Keratinocyte (primary cell): ENCODE data around the gene ATF6. TPM values are rescaled to one million over a fixed set of nuclear protein-coding genes. Genes with fewer than 3 reads are reported as not detected.

Source experiments
- DNase-seq: peaks from one replicate; pipeline ENCODE4 v3.0.0-alpha.2; 2011; ENCODE audit warnings: low read depth, missing footprints, low spot score
- FAIRE-seq: peaks from 2 replicates; lab custom pipeline; 2011; peaks lifted over from hg19 to GRCh38; lab: Jason Lieb, UNC
- H2AFZ ChIP-seq: 2 replicates; pipeline ENCODE4 v1.6.0; 2012; ENCODE audit warnings: low read length, control low read depth, inconsistent platforms; ENCODE audit not compliant: control insufficient read depth
- H3K27ac ChIP-seq: 2 replicates; pipeline ENCODE4 v1.5.1; 2011; ENCODE audit warnings: low read length; ENCODE audit not compliant: control insufficient read depth, insufficient read depth
- H3K27me3 ChIP-seq: 3 replicates; pipeline ENCODE4 v1.6.0; 2011; ENCODE audit warnings: low read length; ENCODE audit not compliant: control insufficient read depth, insufficient read depth; ENCODE audit errors: extremely low read depth
- H3K36me3 ChIP-seq, 2 experiments: 2 replicates in 1 of 2; 3 replicates in 1 of 2; pipeline ENCODE4 v1.5.1; 2011; ENCODE audit warnings: low read length in 2 of 2, mild to moderate bottlenecking in 1 of 2; ENCODE audit not compliant: control insufficient read depth in 2 of 2, insufficient read depth in 2 of 2; ENCODE audit errors: extremely low read depth in 1 of 2
- H3K4me1 ChIP-seq: 3 replicates; pipeline ENCODE4 v1.5.1; 2011; ENCODE audit warnings: low read length; ENCODE audit not compliant: control insufficient read depth, insufficient read depth; ENCODE audit errors: extremely low read depth
- H3K4me2 ChIP-seq: 3 replicates; pipeline ENCODE4 v1.6.0; 2011; ENCODE audit warnings: low read depth, low read length; ENCODE audit not compliant: control insufficient read depth, insufficient read depth; ENCODE audit errors: extremely low read depth
- H3K4me3 ChIP-seq, 3 experiments: fragments of 200-600 bp in 1 of 3; sonication (generic) in 1 of 3; 2 replicates in 2 of 3; 3 replicates in 1 of 3; pipeline ENCODE4 v1.5.1; 2011 to 2016; ENCODE audit warnings: low read length in 3 of 3, mild to moderate bottlenecking in 3 of 3, control low read depth in 2 of 3, inconsistent platforms in 1 of 3, low read depth in 1 of 3, mixed read lengths in 1 of 3, mixed run types in 1 of 3, moderate library complexity in 1 of 3; ENCODE audit not compliant: control insufficient read depth in 2 of 3, insufficient read depth in 2 of 3; ENCODE audit errors: extremely low read depth in 1 of 3
- H3K79me2 ChIP-seq: 2 replicates; pipeline ENCODE4 v1.6.0; 2012; ENCODE audit warnings: low read length; ENCODE audit not compliant: control insufficient read depth, insufficient read depth
- H3K9ac ChIP-seq: 3 replicates; pipeline ENCODE4 v1.6.0; 2011; ENCODE audit warnings: low read length; ENCODE audit not compliant: control insufficient read depth, insufficient read depth; ENCODE audit errors: extremely low read depth
- H3K9me1 ChIP-seq: 3 replicates; pipeline ENCODE4 v1.6.0; 2011; ENCODE audit warnings: low read length; ENCODE audit not compliant: control insufficient read depth, insufficient read depth; ENCODE audit errors: extremely low read depth
- H3K9me3 ChIP-seq: 2 replicates; pipeline ENCODE4 v1.5.1; 2012; ENCODE audit warnings: low read depth, low read length; ENCODE audit not compliant: control insufficient read depth
- H4K20me1 ChIP-seq: 3 replicates; pipeline ENCODE4 v1.6.0; 2011; ENCODE audit warnings: low read length; ENCODE audit not compliant: control insufficient read depth, insufficient read depth; ENCODE audit errors: extremely low read depth
- CTCF ChIP-seq, 3 experiments: IDR thresholded peaks in 1 of 3; conservative IDR thresholded peaks in 1 of 3; optimal IDR thresholded peaks in 1 of 3; 2 replicates in 2 of 3; 3 replicates in 1 of 3; pipeline versions ENCODE3 to v1.5.1; 2011; ENCODE audit warnings: low read length in 3 of 3, mild to moderate bottlenecking in 3 of 3, moderate library complexity in 2 of 3, control low read depth in 1 of 3, inconsistent platforms in 1 of 3; ENCODE audit not compliant: insufficient read depth in 2 of 3; ENCODE audit errors: extremely low read depth in 1 of 3
- EZH2 ChIP-seq: IDR thresholded peaks from one replicate; pipeline ENCODE4 v1.6.1; 2012; ENCODE audit warnings: inconsistent platforms, mild to moderate bottlenecking, low read length, moderate library complexity
- dilution Hi-C: fragments of 300-500 bp; cut with MboI; formaldehyde crosslinking; loops from one replicate; pipeline ENCODE4 v1.7.0; 2020; ENCODE audit warnings: low sequenced_read_pairs; ENCODE audit not compliant: extremely low pct_ligation_motif_present
- polyA plus RNA-seq, 5 experiments: library from polyadenylated mRNA; depleted of rRNA in 3 of 5; stranded (reverse) in 3 of 5; stranded (forward) in 1 of 5; unstranded in 1 of 5; fragments of >200 nt; gene quantifications; 1 replicate in 1 of 5; 2 replicates in 3 of 5; 3 replicates in 1 of 5; pipeline versions ENCODE4 v1.2.1 to v1.2.3, GENCODE V29; 2011 to 2012; ENCODE audit warnings: missing spikeins in 2 of 5, low read depth in 1 of 5, low replicate concordance in 1 of 5

ATF6 gene
- polyA plus RNA-seq, 1 donor (not counting 4 experiments of a cell fraction or from before 2014, with no cell fraction given) = 19.7 TPM

- no peaks in the 10 kb centered on the region for H4K20me1 ChIP-seq
- no peaks in the 10 kb centered on the region for H3K4me1 ChIP-seq
- H3K27me3 ChIP-seq = no peaks in the 10 kb centered on the region
- no peak overlapping the region for H3K27ac ChIP-seq
- DNase-seq (no peak), FAIRE-seq (no peak)
- dilution Hi-C loops = no loop called here
- no peak overlapping the region for H2AFZ ChIP-seq
- H3K4me2 ChIP-seq = no peak overlapping the region
- no peak overlapping the region for H3K9ac ChIP-seq
- no peaks in the 10 kb centered on the region for H3K79me2 ChIP-seq
- H3K9me3 ChIP-seq = no peaks in the 10 kb centered on the region
- TF ChIP-seq EZH2 = no peak
- TF ChIP-seq CTCF (optimal IDR thresholded peaks at IDR 0.05 in 1 of 3, IDR thresholded peaks at IDR 0.05 in 1 of 3, conservative IDR thresholded peaks at IDR 0.05 in 1 of 3; ENCODE audit: extremely low read depth in 1 of 3, insufficient read depth in 2 of 3, low read length in 3 of 3) = no peak
- no peaks in the 10 kb centered on the region for H3K9me1 ChIP-seq
- H3K4me3 ChIP-seq = no peak overlapping the region
- H3K36me3 ChIP-seq = no peaks in the 10 kb centered on the region
Measured at GRCh38 chr1:161872506-161872905, 106.4 kb downstream of the ATF6 start.

DNA sequence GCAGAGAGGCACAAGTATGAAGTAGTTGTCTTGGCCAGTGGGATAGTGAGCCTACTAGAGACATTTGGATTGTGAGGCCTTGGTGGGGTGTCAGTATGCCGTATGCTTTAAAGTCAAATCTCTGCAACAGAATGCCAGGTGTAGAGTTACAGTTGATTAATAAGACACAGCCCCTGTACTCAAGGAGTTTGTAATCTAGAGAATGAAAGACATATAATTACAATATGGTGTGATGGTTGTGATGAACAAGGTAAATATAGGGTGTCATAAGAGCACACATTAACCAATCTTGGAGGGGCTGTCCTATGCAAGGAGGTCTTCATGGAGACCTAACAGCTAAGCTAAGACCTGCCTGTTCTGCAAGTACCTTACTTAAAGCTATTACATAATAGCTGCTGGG is 113.1 kb downstream of the ATF6 start:
- dilution Hi-C loops = no loop called here
- FAIRE-seq = no peak
- Histone ChIP-seq H3K27me3 (no peaks in the 10 kb centered on the region), H3K36me3 (no peaks in the 10 kb centered on the region), H3K4me3 (no peak overlapping the region), H3K9ac (no peak overlapping the region), H2AFZ (no peak overlapping the region), H3K4me1 (no peaks in the 10 kb centered on the region), H3K27ac (no peak overlapping the region), H3K9me3 (no peaks in the 10 kb centered on the region), H3K4me2 (no peak overlapping the region), H3K9me1 (no peaks in the 10 kb centered on the region), H4K20me1 (no peaks in the 10 kb centered on the region), H3K79me2 (no peaks in the 10 kb centered on the region)
- no peak for TF ChIP-seq EZH2
- TF ChIP-seq CTCF (optimal IDR thresholded peaks at IDR 0.05 in 1 of 3, IDR thresholded peaks at IDR 0.05 in 1 of 3, conservative IDR thresholded peaks at IDR 0.05 in 1 of 3; ENCODE audit: extremely low read depth in 1 of 3, insufficient read depth in 2 of 3, low read length in 3 of 3) = no peak
- no peak for DNase-seq
